ENCODE results near the gene URGCP. TPM values are rescaled to one million over a fixed set of nuclear protein-coding genes. Genes with fewer than 3 reads are reported as not detected.

URGCP gene
- total RNA-seq, 1 experiment from 2014 or later = 28.0 TPM

GRCh38 chr7:43872406-43873110 is 33.8 kb downstream of the URGCP start:
- no peaks in the 10 kb centered on the region for H3K9me2 ChIP-seq (ENCODE audit: insufficient read depth)
- ChIA-PET CTCF (no interaction called here), RAD21 (ENCODE audit: low non-redundant PET in 1 of 2, low total read pairs in 2 of 2, uncharacterized antibody in 2 of 2, unreplicated experiment in 2 of 2) (no interaction called here), POLR2A (no interaction called here)
- H3K4me1 ChIP-seq (ENCODE audit: control insufficient read depth in 1 of 2, insufficient read depth in 2 of 2, low read length in 2 of 2) = peaks cover 9 to 36% of the 10 kb centered on the region in 2 experiments; a peak in 3 of 4 replicates
- H3K36me3 ChIP-seq (ENCODE audit: control insufficient read depth in 1 of 2, insufficient read depth in 2 of 2, low read length in 2 of 2) = peaks cover 4 to 9% of the 10 kb centered on the region in 2 experiments; a peak in 3 of 4 replicates
- no peaks in the 10 kb centered on the region for H3K27me3 ChIP-seq (ENCODE audit: insufficient read depth, low read length)
- H3K27ac ChIP-seq (ENCODE audit: low read depth, low read length) = no peak overlapping the region
- no peaks in the 10 kb centered on the region for H4K20me1 ChIP-seq (ENCODE audit: insufficient read depth)
- intact Hi-C loops (cut with micrococcal nuclease) = no loop called here
- peak overlapping the region; percentile 57 for H3K4me2 ChIP-seq (ENCODE audit: low read length)
- no peak overlapping the region for H2AFZ ChIP-seq (ENCODE audit: low read depth, low read length, poor library complexity, severe bottlenecking)
- no peak for TF ChIP-seq YY1 (IDR thresholded peaks at IDR 0.05; ENCODE audit: extremely low read depth, insufficient replicate concordance, low read depth, low read length)
- TF ChIP-seq JUND (IDR thresholded peaks at IDR 0.05) = no peak
- TF ChIP-seq ELF1 (IDR thresholded peaks at IDR 0.05; ENCODE audit: borderline replicate concordance, low read depth) = no peak
- TF ChIP-seq SIN3A (IDR thresholded peaks at IDR 0.05; ENCODE audit: low read depth) = no peak
- TF ChIP-seq SRF (IDR thresholded peaks at IDR 0.05; ENCODE audit: low read depth) = no peak
- TF ChIP-seq ZFX (IDR thresholded peaks at IDR 0.05) = no peak
- TF ChIP-seq TCF7L2 (IDR thresholded peaks at IDR 0.05; ENCODE audit: borderline replicate concordance, extremely low read depth, insufficient read depth, insufficient read length) = no peak
- no peak for TF ChIP-seq EZH2phosphoT487 (IDR thresholded peaks at IDR 0.05; ENCODE audit: borderline replicate concordance)
- no peak for TF ChIP-seq EGR1 (IDR thresholded peaks at IDR 0.05; ENCODE audit: low read depth)
- TF ChIP-seq CTCF (IDR thresholded peaks at IDR 0.05 in 2 of 3, conservative IDR thresholded peaks at IDR 0.05 in 1 of 3; ENCODE audit: borderline replicate concordance in 1 of 3, insufficient read depth in 1 of 3, low read depth in 2 of 3, low read length in 2 of 3) = no peak
- TF ChIP-seq ZNF274 (IDR thresholded peaks at IDR 0.05; ENCODE audit: low read depth, low read length) = no peak
- TF ChIP-seq, protein P1, sequence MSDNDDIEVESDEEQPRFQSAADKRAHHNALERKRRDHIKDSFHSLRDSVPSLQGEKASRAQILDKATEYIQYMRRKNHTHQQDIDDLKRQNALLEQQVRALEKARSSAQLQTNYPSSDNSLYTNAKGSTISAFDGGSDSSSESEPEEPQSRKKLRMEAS (IDR thresholded peaks at IDR 0.05) = no peak
- TF ChIP-seq, protein P2, sequence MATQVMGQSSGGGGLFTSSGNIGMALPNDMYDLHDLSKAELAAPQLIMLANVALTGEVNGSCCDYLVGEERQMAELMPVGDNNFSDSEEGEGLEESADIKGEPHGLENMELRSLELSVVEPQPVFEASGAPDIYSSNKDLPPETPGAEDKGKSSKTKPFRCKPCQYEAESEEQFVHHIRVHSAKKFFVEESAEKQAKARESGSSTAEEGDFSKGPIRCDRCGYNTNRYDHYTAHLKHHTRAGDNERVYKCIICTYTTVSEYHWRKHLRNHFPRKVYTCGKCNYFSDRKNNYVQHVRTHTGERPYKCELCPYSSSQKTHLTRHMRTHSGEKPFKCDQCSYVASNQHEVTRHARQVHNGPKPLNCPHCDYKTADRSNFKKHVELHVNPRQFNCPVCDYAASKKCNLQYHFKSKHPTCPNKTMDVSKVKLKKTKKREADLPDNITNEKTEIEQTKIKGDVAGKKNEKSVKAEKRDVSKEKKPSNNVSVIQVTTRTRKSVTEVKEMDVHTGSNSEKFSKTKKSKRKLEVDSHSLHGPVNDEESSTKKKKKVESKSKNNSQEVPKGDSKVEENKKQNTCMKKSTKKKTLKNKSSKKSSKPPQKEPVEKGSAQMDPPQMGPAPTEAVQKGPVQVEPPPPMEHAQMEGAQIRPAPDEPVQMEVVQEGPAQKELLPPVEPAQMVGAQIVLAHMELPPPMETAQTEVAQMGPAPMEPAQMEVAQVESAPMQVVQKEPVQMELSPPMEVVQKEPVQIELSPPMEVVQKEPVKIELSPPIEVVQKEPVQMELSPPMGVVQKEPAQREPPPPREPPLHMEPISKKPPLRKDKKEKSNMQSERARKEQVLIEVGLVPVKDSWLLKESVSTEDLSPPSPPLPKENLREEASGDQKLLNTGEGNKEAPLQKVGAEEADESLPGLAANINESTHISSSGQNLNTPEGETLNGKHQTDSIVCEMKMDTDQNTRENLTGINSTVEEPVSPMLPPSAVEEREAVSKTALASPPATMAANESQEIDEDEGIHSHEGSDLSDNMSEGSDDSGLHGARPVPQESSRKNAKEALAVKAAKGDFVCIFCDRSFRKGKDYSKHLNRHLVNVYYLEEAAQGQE (IDR thresholded peaks at IDR 0.05; ENCODE audit: low read depth) = no peak
- TF ChIP-seq EZH2 (IDR thresholded peaks at IDR 0.05) = no peak
- TF ChIP-seq SP1 (IDR thresholded peaks at IDR 0.05; ENCODE audit: low read depth) = no peak
- TF ChIP-seq CBX3 (IDR thresholded peaks at IDR 0.05; ENCODE audit: low read depth) = no peak
- no peak for TF ChIP-seq POLR2A (IDR thresholded peaks at IDR 0.05; ENCODE audit: borderline replicate concordance, extremely low read depth, insufficient read depth, insufficient read length)
- no peak for TF ChIP-seq CEBPB (IDR thresholded peaks at IDR 0.05; ENCODE audit: low read depth)
- no peaks in the 10 kb centered on the region for H3K9me3 ChIP-seq (ENCODE audit: control insufficient read depth in 1 of 2, insufficient read depth in 1 of 2, low read depth in 1 of 2, low read length in 2 of 2)
- DNase-seq (ENCODE audit: low read depth, low spot score) (no peak), ATAC-seq (no peak)
- H3K79me2 ChIP-seq (ENCODE audit: insufficient read depth, low read length) = peaks cover 11% of the 10 kb centered on the region
- no TSS peak for BruUV-seq (replicated peaks)
- H3K4me3 ChIP-seq (replicated peaks in 1 of 2; ENCODE audit: low read depth in 1 of 2, low read length in 2 of 2) = no peak overlapping the region
- H3K9ac ChIP-seq (ENCODE audit: low read length) = no peak overlapping the region

Data from HCT116 (cell line).